Tibial nerve (tissue), 4 donors: ENCODE results near the gene SAMD13. TPM values are rescaled to one million over a fixed set of nuclear protein-coding genes. Genes with fewer than 3 reads are reported as not detected.
"Not testable (repeated sequence)": the region's sequence is repeated elsewhere in the genome, so short reads cannot be mapped to it uniquely, and the experiment has no call there.

ENCODE experiments used
- DNase-seq, 2 donors: peaks; one replicate each; pipeline ENCODE4 v3.0.0-alpha.2; 2019; ENCODE audit warnings: low spot score in 2 of 2
- H3K27ac ChIP-seq, 4 donors: fragments of 200-600 bp; sonication (generic) in 3 of 4; one replicate each; pipeline ENCODE4 v1.5.1; 2017 to 2019; ENCODE audit warnings: mild to moderate bottlenecking in 1 of 4
- H3K27me3 ChIP-seq, 2 donors: fragments of 200-600 bp; sonication (generic) in 1 of 2; one replicate each; pipeline versions ENCODE4 v1.5.1 to v1.6.0; 2017 to 2019
- H3K36me3 ChIP-seq, 3 donors: fragments of 200-600 bp; sonication (generic); one replicate each; pipeline ENCODE4 v1.5.1; 2018 to 2019
- H3K4me1 ChIP-seq, 4 donors: fragments of 200-600 bp; sonication (generic) in 3 of 4; one replicate each; pipeline ENCODE4 v1.5.1; 2017 to 2019
- H3K4me3 ChIP-seq, 4 donors: fragments of 200-600 bp; sonication (generic) in 3 of 4; one replicate each; pipeline ENCODE4 v1.5.1; 2017 to 2019; ENCODE audit warnings: mild to moderate bottlenecking in 1 of 4, moderate library complexity in 1 of 4
- H3K9me3 ChIP-seq, 4 donors: fragments of 200-600 bp; sonication (generic) in 3 of 4; one replicate each; pipeline ENCODE4 v1.5.1; 2017 to 2019
- CTCF ChIP-seq, 5 experiments: fragments of 200-600 bp in 3 of 5; fragments of 450-650 bp in 2 of 5; sonication (generic) in 3 of 5; IDR thresholded peaks; one replicate each; pipeline ENCODE4 v1.5.1; 2016 to 2019; ENCODE audit warnings: antibody characterized with exemption in 5 of 5, mild to moderate bottlenecking in 3 of 5, moderate library complexity in 2 of 5
- EP300 ChIP-seq, 2 donors: sonication (generic); formaldehyde crosslinking; IDR thresholded peaks; one replicate each; pipeline ENCODE4 v1.6.1; 2017; ENCODE audit warnings: antibody characterized with exemption in 2 of 2, mild to moderate bottlenecking in 1 of 2
- POLR2A ChIP-seq, 2 donors: fragments of 450-650 bp; IDR thresholded peaks; one replicate each; pipeline ENCODE4 v1.6.1; 2017; ENCODE audit warnings: antibody characterized with exemption in 2 of 2, mild to moderate bottlenecking in 2 of 2, moderate library complexity in 2 of 2
- WGBS, 2 donors: methylation state at CpG; one replicate each; pipeline ENCODE4 v1.1.5; 2018; 5-methylcytosine and 5-hydroxymethylcytosine counted together
- total RNA-seq, 4 donors: library from RNA; depleted of rRNA; stranded (reverse); fragments of >200 nt; gene quantifications; one replicate each; pipeline ENCODE4 v1.1.0, GENCODE V29; 2016

SAMD13 gene
- total RNA-seq, 4 donors from 2014 or later: 1.0 to 1.5 TPM; not detected in 2

GRCh38 chr1:84283381-84283780 is 18.1 kb upstream of the SAMD13 start:
- H3K36me3 ChIP-seq: no peaks in the 10 kb centered on the region
- no peak overlapping the region for H3K27ac ChIP-seq
- H3K9me3 ChIP-seq: peaks cover 0 to 11% (median 3%) of the 10 kb centered on the region in 4 donors
- DNase-seq: no peak
- no peaks in the 10 kb centered on the region for H3K4me1 ChIP-seq
- no peak overlapping the region for H3K4me3 ChIP-seq
- no peak for TF ChIP-seq CTCF (IDR thresholded peaks at IDR 0.05)
- H3K27me3 ChIP-seq: no peaks in the 10 kb centered on the region
- WGBS, 2 donors: 26 to 33% methylated on average over 1 of the region's 1 CpG

- Histone ChIP-seq H3K27ac (no peak overlapping the region), H3K36me3 (no peaks in the 10 kb centered on the region), H3K9me3 (peaks cover 0 to 17% (median 3%) of the 10 kb centered on the region in 4 donors), H3K27me3 (no peaks in the 10 kb centered on the region), H3K4me3 (no peak overlapping the region), H3K4me1 (no peaks in the 10 kb centered on the region)
- TF ChIP-seq EP300 (IDR thresholded peaks at IDR 0.05) (no peak), POLR2A (IDR thresholded peaks at IDR 0.05) (no peak), CTCF (IDR thresholded peaks at IDR 0.05) (no peak)
- 84 to 85% methylated on average over 1 of the region's 1 CpG for WGBS, 2 donors
- DNase-seq: no peak
Measured at GRCh38 chr1:84286071-84286470, 15.4 kb upstream of the SAMD13 start.

GRCh38 chr1:84287389-84287788 is 14.1 kb upstream of the SAMD13 start:
- DNase-seq, H3K27ac ChIP-seq, H3K4me3 ChIP-seq, H3K36me3 ChIP-seq, H3K4me1 ChIP-seq, H3K27me3 ChIP-seq: not testable (repeated sequence)
- 65 to 74% methylated on average over 3 of the region's 3 CpGs for WGBS, 2 donors
- peaks cover 0 to 17% (median 3%) of the 10 kb centered on the region in 4 donors for H3K9me3 ChIP-seq

GRCh38 chr1:84289169-84289785 is 12.2 kb upstream of the SAMD13 start:
- TF ChIP-seq CTCF (IDR thresholded peaks at IDR 0.05) (no peak), POLR2A (IDR thresholded peaks at IDR 0.05) (no peak), EP300 (IDR thresholded peaks at IDR 0.05) (no peak)
- 91 to 95% methylated on average over 2 of the region's 2 CpGs for WGBS, 2 donors
- Histone ChIP-seq H3K4me1 (no peaks in the 10 kb centered on the region), H3K27ac (no peak overlapping the region), H3K27me3 (no peaks in the 10 kb centered on the region), H3K36me3 (no peaks in the 10 kb centered on the region), H3K4me3 (no peak overlapping the region), H3K9me3 (peaks cover 0 to 17% (median 3%) of the 10 kb centered on the region in 4 donors)
- DNase-seq: no peak

- no peak overlapping the region for H3K4me3 ChIP-seq
- H3K36me3 ChIP-seq: no peaks in the 10 kb centered on the region
- H3K4me1 ChIP-seq: no peaks in the 10 kb centered on the region
- WGBS, 2 donors: 79 to 80% methylated on average over 5 of the region's 5 CpGs
- no peak for TF ChIP-seq POLR2A (IDR thresholded peaks at IDR 0.05)
- TF ChIP-seq CTCF (IDR thresholded peaks at IDR 0.05): no peak
- no peak for TF ChIP-seq EP300 (IDR thresholded peaks at IDR 0.05)
- peaks cover 0 to 25% (median 3%) of the 10 kb centered on the region in 4 donors for H3K9me3 ChIP-seq
- DNase-seq: no peak
- H3K27me3 ChIP-seq: no peaks in the 10 kb centered on the region
- H3K27ac ChIP-seq: no peak overlapping the region
Measured at GRCh38 chr1:84291882-84292655, 9.4 kb upstream of the SAMD13 start.
